Erythroblast (primary cell): ENCODE measurements around the gene DCBLD1.

Source experiments
- GATA1 ChIP-seq: IDR thresholded peaks from 2 replicates; pipeline ENCODE4 v1.6.1; 2011; ENCODE audit warnings: low read depth, mild to moderate bottlenecking, control low read depth, low read length, moderate library complexity
- POLR2A ChIP-seq: IDR thresholded peaks from 2 replicates; pipeline ENCODE4 v1.6.1; 2011; ENCODE audit warnings: mild to moderate bottlenecking, low read length

DNA sequence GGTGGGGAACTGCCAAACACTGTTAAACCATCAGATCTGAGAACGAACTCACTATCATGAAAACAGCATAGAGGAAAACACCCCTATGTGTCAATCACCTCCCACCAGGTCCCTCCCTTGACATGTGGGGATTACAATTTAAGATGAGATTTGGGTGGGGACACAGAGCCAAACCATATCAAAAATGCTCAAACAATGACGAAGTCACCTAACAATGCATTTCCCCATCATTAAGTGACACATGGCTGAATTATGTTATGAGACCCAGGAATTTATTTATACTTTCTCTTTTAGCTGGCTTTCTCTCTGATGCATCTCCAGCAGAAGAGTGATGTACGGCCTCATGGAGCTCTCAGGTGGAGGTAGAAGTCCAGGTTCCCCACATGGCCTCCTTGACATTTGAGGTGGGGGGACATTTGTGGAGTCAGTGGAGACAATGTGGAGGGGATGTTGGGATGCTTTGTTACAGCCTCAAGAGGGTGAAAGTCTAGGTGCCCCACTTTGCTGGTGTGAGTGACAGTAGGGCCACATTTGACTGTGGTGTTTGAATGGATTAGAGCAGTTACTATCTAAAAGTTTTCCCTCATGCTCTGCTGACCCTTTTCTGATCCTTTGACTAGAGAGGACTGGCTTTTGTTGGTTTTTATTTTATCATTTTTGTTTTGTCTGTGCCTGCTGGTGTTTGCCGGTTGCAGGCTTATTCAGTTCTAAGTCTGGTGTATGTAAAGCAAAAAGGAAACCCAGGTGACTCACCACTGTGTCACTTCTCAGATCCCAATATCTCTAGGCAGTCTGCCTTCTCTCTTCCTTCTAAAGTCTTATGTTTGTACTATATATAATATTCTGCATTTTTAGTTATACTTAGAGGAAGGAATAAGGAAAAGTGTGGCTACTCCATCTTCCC lies 18.5 kb upstream of the DCBLD1 start:
- TF ChIP-seq POLR2A (no peak), GATA1 (no peak)
